Psoas muscle (tissue), 8 donors: Measurements from ENCODE around the gene DMBX1. TPM values are rescaled to one million over a fixed set of nuclear protein-coding genes. Genes with fewer than 3 reads are reported as not detected.
A peak's percentile ranks its signal among the peaks of the same experiment; 100 is the strongest.

Experiments used
- ATAC-seq, 4 donors: fragments of 200-7000 bp; cut with Tn5 transposase; one replicate each; pipeline ENCODE4 v1.9.1; 2020; ENCODE audit warnings: moderate library complexity in 3 of 4, mild to moderate bottlenecking in 2 of 4
- DNase-seq, 2 donors: peaks; one replicate each; pipeline ENCODE4 v3.0.0-alpha.2; 2020
- H3K27ac ChIP-seq: fragments of 200-600 bp; one replicate; pipeline ENCODE4 v1.8.0; 2022
- H3K27me3 ChIP-seq, 3 donors: fragments of 200-600 bp in 1 of 3; one replicate each; pipeline versions ENCODE4 v1.6.1 to v1.8.0; 2013 to 2022; ENCODE audit warnings: low read length in 2 of 3, mild to moderate bottlenecking in 2 of 3, moderate library complexity in 1 of 3; ENCODE audit not compliant: insufficient read depth in 3 of 3
- H3K36me3 ChIP-seq, 2 donors: fragments of 200-600 bp in 1 of 2; one replicate each; pipeline versions ENCODE4 v1.6.1 to v1.8.0; 2013 to 2022; ENCODE audit warnings: low read depth in 1 of 2, mild to moderate bottlenecking in 1 of 2, moderate library complexity in 1 of 2; ENCODE audit not compliant: insufficient read depth in 1 of 2
- H3K4me1 ChIP-seq: fragments of 200-600 bp; one replicate; pipeline ENCODE4 v1.8.0; 2022
- H3K4me3 ChIP-seq: fragments of 200-600 bp; one replicate; pipeline ENCODE4 v1.8.0; 2022; ENCODE audit warnings: mild to moderate bottlenecking
- H3K9me3 ChIP-seq: fragments of 200-600 bp; one replicate; pipeline ENCODE4 v1.8.0; 2022
- WGBS, 3 donors: extraction: QIAGEN DNeasy Blood & Tissue Kit; methylation state at CpG; one replicate each; pipeline versions ENCODE4 v1.1.6 to v1.1.7; 2013; 5-methylcytosine and 5-hydroxymethylcytosine counted together
- intact Hi-C, 2 donors: fragments of 100-400 bp; cut with DNase I; formaldehyde crosslinking; loops; one replicate each; pipeline versions ENCODE4 v1.11.0 to v1.14.2; 2022
- polyA plus RNA-seq, 3 donors: library from polyadenylated mRNA; stranded (reverse); fragments of 200-250 nt; gene quantifications; one replicate each; pipeline ENCODE4 v1.2.3, GENCODE V29; 2013
- total RNA-seq, 4 donors: library from RNA; stranded (reverse); fragmentation: NEBNext Ultra II Directional in 2 of 4; extraction: Animal tissue kit (Norgen Biotek cat#: 25700) in 2 of 4; gene quantifications; one replicate each; pipeline versions ENCODE4 v1.2.1 to v1.2.4, GENCODE V29; 2021 to 2023
- TF ChIP-seq, protein P1 (sequence below): fragments of 200-600 bp; IDR thresholded peaks from one replicate; pipeline ENCODE4 v1.8.0; 2022; ENCODE audit warnings: antibody characterized with exemption
- donor health status: healthy with polysubstance abuse.
- donor health status: DM: no; HTN: no; CAD: no; lungs with moderate emphysema.
- donor health status: Bipolar disorder and iron deficiency.
- donor health status: healthy.
- donor health status: DM: yes; HTN: yes; CAD: no.
- donor health status: DM: no; HTN: no; CAD: no.
- donor health status: DM: no; HTN: no; CAD: no.
- donor health status: DM: yes; HTN: yes; CAD: no.

DMBX1 gene
- total and polyA plus RNA-seq, 7 donors = not detected

DNA sequence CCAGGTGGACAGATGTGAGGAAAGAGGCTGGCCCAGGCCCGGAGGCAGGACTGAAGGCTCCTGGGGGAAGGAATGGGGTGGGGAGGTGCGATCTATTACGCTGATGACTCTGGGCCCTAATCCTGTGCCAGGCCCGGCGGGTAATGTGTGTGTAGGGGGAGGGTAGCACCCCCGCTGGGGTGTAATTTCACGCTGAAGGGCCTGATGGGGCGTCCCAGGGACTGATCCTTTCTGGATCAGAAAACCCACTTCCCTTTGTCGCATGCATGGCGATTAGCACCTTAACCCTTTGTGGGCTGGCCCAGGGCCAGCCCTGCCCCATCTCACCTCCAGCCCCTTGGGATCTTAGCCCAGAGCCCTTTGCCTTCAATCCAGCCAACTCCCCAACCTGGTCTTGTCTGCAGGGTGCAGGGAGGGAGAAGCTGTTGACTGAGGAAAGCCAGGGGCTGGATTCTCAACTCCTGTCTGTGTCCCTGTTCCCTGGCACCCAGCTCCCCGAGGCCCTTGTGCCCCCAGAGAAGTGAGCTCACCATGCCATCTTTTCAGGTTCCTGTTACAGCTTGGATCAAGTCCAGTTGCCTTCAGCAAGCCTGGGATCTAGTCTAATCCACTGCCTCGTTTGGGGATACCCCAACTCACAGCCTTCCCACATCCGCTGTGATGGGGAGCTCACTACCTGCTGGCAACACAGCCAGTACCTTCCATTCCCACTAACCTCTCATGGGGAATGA lies 35.8 kb downstream of the DMBX1 start:
- peaks cover 0 to 14% (median 6%) of the 10 kb centered on the region in 3 donors for H3K27me3 ChIP-seq
- H3K9me3 ChIP-seq = no peaks in the 10 kb centered on the region
- WGBS, 3 donors = 49 to 53% (median 50%) methylated on average over 12 to 13 of the region's 13 CpGs
- peak in 1 of 2 donors; percentile 33 for DNase-seq
- TF ChIP-seq, protein P1, sequence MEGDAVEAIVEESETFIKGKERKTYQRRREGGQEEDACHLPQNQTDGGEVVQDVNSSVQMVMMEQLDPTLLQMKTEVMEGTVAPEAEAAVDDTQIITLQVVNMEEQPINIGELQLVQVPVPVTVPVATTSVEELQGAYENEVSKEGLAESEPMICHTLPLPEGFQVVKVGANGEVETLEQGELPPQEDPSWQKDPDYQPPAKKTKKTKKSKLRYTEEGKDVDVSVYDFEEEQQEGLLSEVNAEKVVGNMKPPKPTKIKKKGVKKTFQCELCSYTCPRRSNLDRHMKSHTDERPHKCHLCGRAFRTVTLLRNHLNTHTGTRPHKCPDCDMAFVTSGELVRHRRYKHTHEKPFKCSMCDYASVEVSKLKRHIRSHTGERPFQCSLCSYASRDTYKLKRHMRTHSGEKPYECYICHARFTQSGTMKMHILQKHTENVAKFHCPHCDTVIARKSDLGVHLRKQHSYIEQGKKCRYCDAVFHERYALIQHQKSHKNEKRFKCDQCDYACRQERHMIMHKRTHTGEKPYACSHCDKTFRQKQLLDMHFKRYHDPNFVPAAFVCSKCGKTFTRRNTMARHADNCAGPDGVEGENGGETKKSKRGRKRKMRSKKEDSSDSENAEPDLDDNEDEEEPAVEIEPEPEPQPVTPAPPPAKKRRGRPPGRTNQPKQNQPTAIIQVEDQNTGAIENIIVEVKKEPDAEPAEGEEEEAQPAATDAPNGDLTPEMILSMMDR = no peak
- H3K4me3 ChIP-seq = no peak overlapping the region
- ATAC-seq = no peak
- no peaks in the 10 kb centered on the region for H3K4me1 ChIP-seq
- H3K36me3 ChIP-seq = no peaks in the 10 kb centered on the region
- no peak overlapping the region for H3K27ac ChIP-seq
- intact Hi-C loops = no loop called here

DNA sequence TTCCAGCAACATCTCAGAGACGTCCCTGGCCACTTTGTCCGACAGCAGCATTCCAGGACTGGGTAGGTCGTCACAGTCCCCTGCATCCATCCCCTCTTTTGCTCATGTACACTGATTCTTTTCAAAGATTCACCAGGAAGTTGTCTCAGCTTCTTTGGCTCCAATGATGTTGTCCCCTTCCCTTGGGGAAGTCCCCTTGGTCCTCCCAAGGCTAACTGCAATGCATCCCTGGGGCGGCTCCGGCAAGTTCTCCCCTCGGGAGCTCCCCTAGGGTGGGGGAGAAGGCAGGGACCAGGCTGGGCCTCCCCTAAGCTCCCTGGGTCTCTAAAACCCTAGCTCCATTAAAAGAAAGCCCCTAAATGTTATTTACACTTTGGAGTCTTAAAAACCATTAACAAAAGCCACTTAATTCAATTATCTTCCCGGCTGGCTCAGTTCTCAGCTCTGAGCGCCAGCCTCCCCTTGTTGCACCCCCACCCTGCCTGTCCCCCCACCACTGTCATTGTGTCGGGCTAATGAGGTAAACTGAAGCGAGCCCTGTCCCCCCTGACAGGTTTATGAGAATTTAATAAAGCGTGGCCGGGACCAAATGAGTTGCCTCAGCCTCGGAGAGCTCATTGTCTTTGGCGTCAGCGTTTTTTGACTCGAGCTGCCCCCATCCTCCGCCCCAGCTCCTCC lies 36.5 kb downstream of the DMBX1 start:
- ATAC-seq (no peak), DNase-seq (peak in 1 of 2 donors; percentile 19)
- 51 to 63% (median 60%) methylated on average over 17 of the region's 17 CpGs for WGBS, 3 donors
- TF ChIP-seq, protein P1 = no peak
- Histone ChIP-seq H3K27ac (no peak overlapping the region), H3K9me3 (no peaks in the 10 kb centered on the region), H3K4me1 (no peaks in the 10 kb centered on the region), H3K36me3 (no peaks in the 10 kb centered on the region), H3K4me3 (no peak overlapping the region), H3K27me3 (peaks cover 0 to 10% (median 6%) of the 10 kb centered on the region in 3 donors)
- intact Hi-C loops = loop anchor here in 1 of 2 donors (2.0 kb wide), 1 partner anchor 79 kb away; no protein-coding TSS in a partner anchor

DNA sequence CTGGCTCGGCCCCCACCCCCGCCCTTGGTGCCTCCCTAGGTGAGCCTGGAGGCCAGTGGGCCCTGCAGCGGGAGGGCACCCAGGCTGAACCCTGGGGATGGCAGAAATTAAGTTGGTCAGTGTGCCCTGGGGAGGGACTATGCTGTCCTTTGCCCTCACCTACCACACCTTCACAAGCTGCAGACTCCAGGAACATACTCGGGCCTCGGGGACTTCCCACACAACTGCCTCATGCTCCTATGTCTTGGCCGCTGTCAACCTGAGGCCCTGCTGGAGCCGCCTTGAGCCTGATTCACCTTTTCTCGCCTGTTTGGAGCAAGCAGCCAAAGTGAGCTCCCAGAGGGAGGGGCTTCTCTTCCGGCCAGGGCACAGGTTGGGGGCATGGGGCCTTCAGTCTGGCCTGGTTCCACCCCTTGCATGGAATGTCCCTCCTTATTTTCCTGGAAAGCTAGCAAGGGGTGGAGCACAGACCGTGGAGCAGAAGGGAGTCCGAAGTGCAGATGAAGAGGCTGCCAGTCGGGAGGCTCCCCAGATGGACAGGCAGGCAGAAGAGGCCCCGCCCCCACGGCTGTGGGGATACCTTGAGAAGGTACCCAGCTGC lies 37.2 kb downstream of the DMBX1 start:
- 51 to 62% (median 60%) methylated on average over 13 to 14 of the region's 14 CpGs for WGBS, 3 donors
- H3K27me3 ChIP-seq = peaks cover 0 to 10% (median 6%) of the 10 kb centered on the region in 3 donors

DNA sequence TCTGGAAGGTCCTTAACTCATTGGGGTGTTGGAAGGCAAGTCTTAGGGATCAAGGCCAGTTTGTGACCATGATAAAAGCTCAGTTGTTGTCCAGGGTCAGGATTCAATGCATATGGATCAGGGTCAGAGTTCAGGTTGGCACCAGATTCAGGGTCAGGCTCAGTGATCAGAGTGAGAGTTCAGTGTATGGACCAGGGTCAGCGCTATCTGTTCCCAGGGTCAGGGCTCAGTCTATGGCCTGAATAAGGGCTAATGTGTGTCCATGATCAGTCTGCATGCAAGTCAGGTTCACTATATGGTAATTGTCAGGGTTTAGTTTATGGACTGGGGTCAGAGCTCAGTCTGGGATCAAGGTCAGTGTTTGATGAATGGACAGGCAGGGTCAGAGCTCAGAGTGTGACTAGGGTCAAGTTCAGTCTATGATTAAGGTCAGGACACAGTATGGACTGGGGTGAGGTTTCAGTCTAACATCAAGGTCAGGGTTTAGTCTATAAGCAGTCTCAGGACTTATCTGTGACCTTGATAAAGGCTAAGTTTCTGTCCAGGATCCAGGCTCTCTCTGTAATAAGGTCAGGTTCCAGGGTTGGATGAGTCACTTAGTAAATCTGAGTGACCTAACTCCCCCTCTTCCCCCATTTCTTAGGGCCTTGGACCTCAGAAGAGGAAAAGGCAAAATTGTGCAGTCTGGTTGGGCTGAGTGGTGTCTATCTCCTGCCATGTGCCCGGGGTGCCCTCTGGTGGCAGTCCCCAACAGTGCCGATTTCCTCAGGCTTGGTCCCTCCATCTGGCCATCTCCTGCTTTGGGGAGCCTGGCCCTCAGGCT lies 38.0 kb downstream of the DMBX1 start:
- H3K27me3 ChIP-seq = peaks cover 0 to 10% (median 6%) of the 10 kb centered on the region in 3 donors
- peak; percentile 85 to 92 (median 86) for ATAC-seq

More for the DNA sequence above, 37.2 kb downstream of the DMBX1 start:
- ATAC-seq = no peak
- Histone ChIP-seq H3K4me1 (no peaks in the 10 kb centered on the region), H3K27ac (no peak overlapping the region), H3K4me3 (no peak overlapping the region), H3K36me3 (no peaks in the 10 kb centered on the region), H3K9me3 (no peaks in the 10 kb centered on the region)
- peak in 1 of 2 donors; percentile 47 for DNase-seq
- intact Hi-C loops = loop anchor here in 1 of 2 donors (2.0 kb wide), 1 partner anchor 80 kb away; no protein-coding TSS in a partner anchor
- TF ChIP-seq, protein P1 = no peak

More for the DNA sequence above, 38.0 kb downstream of the DMBX1 start:
- 25 to 29% (median 25%) methylated on average over 3 of the region's 3 CpGs for WGBS, 3 donors
- DNase-seq = peak; percentile 85 to 88
- TF ChIP-seq, protein P1 = peak; percentile 86
- H3K9me3 ChIP-seq = no peaks in the 10 kb centered on the region
- H3K4me3 ChIP-seq = no peak overlapping the region
- H3K27ac ChIP-seq = no peak overlapping the region
- no peaks in the 10 kb centered on the region for H3K36me3 ChIP-seq
- intact Hi-C loops = loop anchor here (1.0 to 2.0 kb wide), 5 partner anchors 48 to 121 kb away; no protein-coding TSS in a partner anchor
- no peaks in the 10 kb centered on the region for H3K4me1 ChIP-seq
